ENCODE data around the gene PDE4D.

DNA sequence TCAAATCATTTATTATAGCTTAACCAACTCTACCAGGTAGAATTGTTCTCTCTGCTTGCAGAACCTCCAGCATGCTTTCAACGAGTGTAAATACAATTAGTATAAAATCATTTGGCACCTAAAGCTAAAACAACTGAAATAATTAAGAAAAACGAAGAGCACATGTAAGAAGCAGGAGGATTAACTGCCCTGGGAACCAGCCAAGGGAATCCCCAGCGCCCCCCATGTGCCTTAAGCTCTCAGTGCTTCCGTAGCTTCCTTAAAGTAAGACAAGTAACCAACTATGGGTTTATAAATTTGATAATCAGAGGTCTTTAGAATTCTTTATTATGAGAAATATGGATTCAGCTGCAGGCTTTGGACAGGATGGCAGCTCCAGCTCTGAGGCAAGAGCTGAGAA, 908.2 kb downstream of the PDE4D start:
- TF ChIP-seq ZNF274 (IDR thresholded peaks at IDR 0.05; ENCODE audit: low read depth, low read length) (no peak), YY1 (IDR thresholded peaks at IDR 0.05; ENCODE audit: insufficient read depth, insufficient read length) (no peak), SUZ12 (IDR thresholded peaks at IDR 0.05; ENCODE audit: extremely low read depth, insufficient read depth, insufficient read length) (no peak)

Measured in NT2/D1 (cell line).